HG03457 (cell line): ENCODE measurements around the gene MYT1.

Source experiments
- ATAC-seq: cut with Tn5 transposase; IDR thresholded peaks from one replicate; pipeline ENCODE4 v1.9.1; 2021; ENCODE audit warnings: moderate number of reproducible peaks; ENCODE audit not compliant: unreplicated experiment

MYT1 gene

DNA sequence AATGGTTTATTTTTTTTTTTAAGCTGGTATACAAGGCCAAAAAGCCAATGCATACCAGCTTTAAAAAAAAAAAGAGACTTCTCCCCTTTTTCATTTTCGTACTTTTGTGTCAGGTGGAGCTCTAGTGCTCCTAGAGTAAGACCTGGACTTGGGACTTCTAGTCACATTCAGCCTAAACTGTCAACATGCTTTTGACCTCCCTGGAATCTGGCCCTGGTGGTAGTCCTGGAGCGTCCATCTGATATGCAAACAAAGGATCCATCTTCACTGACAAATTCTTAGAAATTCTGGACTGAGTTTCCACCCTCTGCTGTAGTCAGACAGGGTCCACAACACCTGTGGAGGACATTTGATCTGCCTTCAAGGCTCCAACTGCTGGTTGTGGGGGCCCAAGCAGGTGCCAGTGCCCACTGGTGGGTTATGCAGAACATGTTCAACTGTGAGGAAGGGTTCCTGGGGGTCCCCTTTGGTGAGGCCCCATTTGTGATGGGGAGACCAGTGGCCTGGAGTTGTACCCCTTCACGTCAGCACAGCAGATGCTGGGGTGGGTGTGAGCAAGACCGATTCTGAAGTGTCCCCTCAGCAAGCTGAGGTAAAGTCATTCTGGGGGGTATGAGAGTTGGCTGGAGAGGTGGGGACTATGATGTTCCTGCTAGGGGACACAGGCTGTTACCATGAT lies 78.7 kb downstream of the MYT1 start:
- no peak for ATAC-seq

DNA sequence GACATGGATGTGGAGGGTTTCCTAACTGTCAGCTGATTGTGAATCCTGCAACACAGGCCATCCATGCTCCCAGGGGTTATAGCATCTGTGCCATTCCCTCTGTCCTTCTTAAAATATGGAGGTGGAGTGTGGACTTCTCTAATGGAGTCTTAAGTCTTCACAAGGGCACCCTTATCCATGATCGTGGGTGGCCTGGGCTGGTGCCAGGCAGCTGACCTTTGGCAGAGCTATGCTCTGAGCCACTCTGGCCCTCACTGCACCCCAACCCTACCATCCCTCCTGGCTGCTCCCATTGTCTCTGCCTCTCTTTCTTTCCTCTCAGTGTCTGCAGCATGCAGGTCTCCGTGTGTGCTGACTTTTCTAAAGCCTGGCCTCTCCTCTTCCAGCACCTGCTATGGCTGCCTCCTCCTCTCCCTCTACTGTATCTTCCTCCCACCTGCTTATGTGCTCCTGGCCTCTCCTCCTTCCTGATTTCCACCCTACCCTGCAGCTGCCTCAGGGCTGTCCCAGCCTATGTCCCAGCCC lies 80.1 kb downstream of the MYT1 start:
- no peak for ATAC-seq

DNA sequence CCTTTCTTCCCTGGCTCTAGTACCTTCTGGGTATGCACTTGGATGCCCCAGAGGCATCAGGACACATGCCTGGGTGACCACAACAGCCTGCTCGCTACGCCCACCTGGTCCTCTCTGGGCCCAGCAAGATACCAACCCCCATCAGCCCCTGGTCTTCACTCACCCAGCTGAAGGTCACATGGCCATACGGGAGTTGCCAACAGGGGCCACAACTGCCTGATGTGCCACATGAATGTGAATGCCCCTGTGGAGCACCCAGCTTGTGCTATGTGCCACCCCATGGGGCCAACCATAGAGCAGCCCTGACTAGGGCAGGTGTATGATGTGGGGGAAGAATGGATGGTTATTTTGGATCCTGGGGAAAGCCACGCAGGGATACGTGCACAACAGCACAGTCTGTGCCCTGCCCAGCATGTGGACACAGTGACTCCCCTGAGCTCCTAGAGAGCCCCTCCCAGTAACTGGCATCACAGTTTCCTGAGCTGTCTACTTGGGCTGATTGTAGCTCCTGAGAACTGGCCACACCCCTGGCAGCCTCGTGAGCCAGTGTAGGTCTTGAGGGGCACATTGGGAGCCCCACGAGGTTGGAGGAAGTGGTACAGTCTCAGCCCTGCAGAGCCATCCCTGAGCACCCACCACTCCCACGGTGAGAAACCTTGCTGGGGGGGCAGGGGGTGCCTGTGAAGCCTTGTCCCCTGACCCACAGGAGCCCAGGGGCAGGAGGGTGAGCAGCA lies 80.8 kb downstream of the MYT1 start:
- ATAC-seq = no peak

DNA sequence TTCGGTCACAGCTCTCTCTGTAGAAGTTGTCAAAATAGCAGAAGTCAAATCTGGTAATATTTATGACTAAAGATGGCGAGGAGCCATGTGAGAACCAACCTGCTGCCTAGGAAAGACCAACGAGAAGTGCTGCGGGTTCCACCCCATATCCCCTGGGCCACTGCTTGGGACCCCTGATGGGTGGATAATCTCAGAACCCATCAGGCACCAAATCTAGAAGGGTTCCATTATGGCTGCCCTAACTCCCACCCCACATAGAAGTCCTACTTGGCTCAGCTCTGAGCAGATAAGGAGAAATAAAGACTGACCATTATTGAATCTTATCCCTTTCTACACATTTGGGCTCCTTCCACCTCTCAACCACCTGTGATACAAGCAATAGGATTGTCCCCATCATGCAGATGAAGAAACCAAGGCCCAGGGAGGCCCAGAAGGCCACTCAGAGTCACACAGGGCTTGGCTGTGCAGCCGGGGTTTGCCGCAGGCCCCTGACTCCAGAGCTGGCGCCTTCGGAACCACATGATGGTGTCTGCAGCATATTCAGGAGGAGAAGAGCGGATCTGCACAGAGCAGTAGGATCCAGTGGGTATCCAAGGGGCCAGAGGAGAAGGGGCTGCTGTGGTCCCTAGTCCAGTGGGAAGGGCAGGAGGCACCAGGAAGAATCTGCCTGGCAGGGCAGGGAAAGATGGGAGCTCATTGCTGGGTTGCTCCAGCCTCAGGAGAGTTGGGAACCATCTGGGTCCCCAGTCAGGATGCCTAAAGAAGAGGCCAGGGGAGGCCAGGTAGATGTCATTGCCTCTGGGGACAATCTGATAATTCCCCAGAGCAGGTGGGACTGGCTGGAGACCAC lies 81.7 kb downstream of the MYT1 start:
- ATAC-seq = no peak

DNA sequence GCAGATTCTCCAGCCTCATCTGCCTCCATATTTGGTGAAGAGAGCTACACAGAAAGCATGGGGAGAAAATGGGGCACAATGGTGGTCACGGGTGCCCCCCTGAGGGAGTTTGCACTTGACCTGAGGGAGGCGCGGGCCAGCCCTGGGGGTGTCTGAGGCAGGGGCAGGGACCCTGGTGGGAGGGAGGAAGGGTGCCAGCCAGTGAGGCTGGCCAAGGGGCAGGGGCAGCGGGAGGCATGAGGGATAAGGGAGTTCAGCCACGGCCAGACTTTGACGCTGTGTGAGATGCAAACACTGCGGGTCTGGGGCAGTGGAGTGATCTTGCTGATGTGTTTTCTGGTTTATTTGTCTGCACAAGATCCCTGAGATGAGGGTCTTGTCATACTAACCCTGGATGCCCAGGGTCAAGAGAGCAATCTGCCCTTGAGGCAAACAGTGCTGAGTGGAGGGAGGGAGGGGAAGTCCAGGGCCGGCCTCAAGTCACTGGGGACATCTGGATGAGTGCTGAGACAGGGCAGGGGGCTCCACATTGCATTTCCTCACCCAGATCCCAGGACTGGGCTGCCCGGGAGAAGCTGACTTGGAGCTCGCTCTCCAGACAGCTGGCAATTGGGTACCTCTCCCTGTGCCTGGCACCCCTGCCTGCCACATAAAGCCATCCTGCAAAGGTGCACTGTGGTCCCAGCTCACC lies 82.5 kb downstream of the MYT1 start:
- ATAC-seq = no peak

DNA sequence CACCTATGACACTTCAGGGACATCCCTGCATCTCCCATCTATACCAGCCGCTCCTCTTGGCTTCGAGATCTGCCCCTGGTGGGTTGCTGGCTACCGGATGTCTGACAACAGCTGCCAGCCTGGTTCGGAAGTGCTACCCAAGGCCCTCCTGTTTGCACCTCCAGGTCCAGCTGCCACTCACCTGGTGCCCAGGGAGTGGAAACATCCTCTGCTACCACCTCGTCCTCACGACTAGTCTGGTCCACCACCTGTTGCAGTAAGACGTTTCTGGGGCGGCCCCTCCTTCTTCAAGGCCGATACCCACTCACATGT lies 83.0 kb downstream of the MYT1 start:
- ATAC-seq = no peak

DNA sequence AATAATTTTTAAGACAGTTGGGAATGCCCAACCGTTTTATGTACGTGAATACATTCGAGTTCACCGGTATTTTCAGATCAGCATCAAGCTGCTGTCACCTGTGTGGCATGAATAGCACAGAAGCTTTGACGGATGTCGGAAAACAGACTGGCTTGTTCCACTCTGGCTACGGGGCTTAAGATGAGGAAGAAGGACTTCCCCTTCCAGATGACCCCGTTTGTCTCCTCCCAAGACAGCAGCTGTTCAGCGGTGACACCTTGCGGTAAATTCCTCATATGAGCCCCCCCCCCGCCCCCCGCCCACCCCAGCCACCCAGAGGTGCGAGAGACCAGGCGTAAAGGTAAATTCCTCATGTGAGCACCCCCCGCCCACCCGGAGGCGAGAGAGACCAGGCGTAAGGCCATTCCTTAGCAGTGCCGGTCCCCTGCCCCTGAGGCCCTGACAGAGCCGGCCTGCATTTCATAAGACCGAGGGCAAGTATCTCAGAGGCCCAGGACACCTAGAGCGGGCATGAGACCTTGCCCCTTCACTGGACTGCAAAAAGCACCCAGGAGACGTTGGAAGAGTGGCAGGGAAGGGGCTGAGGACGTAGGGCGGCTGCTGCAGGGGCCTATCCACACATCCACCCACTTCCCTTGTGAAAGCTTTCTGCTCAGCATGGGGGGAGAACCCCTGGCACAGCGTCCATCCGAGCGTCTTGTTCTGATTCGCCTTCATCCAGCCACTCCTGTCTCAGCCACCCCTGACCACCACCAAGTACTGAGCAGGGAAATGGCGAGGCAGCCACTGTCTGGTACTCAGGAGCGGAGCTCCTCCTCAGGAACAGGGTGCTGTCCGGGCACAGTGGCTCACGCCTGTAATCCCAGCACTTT lies 84.0 kb downstream of the MYT1 start:
- ATAC-seq = no peak

DNA sequence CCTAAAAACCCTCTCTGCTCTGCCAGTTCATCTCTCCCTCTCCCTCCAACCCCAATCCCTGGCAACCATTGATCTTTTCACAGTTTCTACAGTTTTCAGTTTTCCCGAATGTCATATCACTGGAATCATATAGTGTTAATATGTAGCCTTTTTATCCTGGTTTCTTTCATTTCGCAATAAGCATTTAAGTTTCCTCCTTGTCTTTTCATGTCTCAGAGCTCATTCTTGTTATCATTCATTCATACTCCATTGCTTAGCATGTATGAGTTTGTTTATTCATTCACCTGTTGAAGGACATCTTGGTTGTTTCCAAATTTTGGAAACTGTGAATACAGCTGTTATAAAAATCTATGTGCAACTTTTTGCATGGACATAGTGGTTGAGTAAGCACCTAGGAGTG lies 85.8 kb downstream of the MYT1 start:
- ATAC-seq = no peak

DNA sequence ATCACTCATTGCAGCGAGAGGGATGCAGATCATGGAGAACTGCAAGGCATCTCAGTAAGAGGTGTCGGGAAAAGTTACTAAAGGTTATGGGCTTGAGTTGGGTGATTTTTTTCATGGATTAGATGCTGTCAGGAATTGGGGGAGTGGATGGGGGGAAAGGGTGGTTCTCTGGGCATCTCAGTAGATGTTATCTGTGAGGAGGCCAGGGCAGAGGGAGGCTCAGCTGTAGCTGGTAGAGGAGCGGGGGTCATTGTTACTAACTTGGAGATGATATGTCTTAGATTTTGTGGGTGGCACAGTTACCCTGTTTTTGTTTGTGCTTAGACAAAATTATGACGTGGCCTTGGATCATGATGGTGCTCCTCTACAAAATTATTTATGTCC lies 88.7 kb downstream of the MYT1 start:
- ATAC-seq = no peak

DNA sequence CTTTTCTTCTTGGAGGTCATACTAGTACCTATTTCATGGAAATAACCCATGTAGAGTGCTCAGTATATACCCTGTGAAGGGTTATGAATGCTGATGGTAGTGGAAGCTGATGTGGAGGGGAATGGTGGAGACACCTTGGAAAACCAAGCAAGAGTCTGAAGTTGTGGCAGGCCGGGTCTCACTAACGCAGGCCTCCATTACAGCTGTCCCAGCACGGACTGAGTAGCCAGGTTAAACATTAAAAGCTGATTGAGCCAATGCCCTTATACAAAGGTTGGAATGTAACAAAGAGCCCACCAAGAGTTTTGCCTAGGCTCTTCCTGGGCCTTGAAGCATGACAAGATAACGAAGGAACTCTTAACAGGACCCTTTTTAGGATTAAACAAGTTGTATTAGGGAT lies 89.2 kb downstream of the MYT1 start:
- no peak for ATAC-seq

DNA sequence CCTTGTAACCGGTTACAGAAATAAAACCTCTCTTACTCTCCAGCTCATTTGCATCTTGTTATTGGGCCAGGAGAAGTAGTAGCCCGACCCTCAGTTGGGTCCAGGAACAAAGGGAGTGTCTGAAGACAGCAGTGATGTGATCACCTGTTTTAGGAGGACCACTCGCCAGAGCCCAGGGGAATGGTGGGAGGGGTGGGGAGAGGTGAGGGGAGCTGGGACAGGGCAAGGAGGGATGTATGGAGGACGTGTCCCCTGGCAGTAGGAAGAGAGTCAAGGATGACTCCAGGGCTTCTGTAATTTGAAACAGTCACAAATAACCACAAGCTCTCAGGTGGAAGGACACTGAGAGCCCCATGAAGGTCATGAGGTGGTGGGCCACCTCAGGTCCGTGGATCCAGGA lies 89.9 kb downstream of the MYT1 start:
- no peak for ATAC-seq

DNA sequence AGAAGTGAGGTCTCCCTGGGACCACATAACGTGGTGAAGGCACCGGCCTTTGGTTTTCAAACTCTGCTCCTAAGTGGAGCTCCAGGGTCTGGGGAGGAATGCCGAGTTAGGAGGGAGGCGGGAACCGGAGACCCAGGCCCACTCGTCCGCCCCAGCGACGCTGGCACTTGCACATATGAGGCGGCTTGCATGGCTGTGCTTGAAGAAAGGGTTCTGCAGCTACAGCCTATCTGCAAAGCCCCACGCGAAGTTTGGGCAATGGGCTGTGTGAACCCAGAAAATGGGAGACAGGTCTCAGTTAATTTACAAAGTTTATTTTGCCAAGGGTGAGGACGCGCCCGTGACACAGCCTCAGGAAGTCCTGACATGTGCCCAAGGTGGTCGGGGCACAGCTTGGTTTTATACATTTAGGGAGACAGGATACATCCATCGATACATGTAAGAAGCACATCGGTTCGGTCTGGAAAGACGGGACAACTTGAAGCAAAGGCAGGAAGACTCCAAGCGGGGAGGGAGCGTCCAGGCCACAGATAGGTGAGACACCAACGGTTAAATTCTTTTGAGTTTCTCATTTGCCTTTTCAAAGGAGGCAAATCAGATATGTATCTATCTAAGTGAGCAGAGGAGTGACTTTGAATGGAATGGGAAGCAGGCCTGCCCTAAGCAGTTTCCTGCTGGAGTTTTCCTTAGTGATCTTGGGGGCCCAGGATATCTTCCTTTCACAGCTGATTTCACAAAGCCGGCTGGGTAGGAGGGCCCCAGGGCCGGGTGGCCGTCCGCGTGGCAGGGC lies 90.5 kb downstream of the MYT1 start:
- no peak for ATAC-seq

DNA sequence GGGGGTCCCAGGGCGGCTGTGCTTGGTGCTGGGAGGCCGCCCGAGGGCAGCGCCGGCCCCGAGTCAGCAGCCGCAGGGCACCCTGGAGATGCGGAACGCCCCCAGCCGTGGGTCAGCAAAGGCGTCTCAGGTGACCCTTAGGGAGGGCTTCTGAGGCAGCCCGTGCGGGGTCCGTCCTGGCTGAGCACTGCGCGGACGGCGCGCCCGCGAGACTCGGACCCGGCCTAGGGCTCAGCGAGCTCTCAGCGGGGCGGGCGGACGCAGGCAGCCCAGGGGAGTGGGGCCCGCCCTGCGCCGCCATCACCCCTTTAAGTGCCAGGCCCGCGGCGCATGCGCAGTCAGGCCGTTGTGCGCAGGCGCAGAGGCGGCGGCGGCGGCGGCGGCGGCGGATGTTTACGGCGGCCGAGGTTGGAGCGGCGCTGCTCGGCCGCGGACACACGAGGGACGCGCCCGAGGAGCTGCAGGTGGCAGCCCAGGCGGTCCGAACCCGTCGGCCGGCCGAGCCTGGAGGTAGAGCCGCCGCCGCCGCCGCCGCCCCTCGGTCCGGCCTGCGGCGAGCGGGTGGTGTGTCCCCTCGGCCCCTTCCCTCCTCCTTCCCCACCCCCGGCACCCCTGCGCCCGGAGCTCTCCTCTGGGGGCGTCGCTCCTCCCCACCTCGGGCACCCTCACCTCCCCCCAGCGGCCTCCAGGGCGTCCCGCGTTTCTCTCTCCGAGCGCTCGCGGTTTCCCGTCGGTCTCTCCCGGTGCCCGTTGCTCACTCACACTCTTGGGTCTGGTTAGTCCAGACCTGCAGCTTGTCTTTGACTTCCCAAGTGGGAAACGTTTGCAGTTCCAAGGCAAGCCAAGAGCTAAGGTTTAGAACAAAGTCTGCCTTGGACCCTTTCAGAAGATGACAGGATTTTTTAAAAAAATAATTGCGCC lies 91.4 kb downstream of the MYT1 start, which contains the start of gene PCMTD2:
TSS of gene PCMTD2 (plus strand) at position 388 of the 921 bp plus-strand sequence. CDS start 4,218 bp downstream, outside the sequence.
- peak; percentile 62 for ATAC-seq

DNA sequence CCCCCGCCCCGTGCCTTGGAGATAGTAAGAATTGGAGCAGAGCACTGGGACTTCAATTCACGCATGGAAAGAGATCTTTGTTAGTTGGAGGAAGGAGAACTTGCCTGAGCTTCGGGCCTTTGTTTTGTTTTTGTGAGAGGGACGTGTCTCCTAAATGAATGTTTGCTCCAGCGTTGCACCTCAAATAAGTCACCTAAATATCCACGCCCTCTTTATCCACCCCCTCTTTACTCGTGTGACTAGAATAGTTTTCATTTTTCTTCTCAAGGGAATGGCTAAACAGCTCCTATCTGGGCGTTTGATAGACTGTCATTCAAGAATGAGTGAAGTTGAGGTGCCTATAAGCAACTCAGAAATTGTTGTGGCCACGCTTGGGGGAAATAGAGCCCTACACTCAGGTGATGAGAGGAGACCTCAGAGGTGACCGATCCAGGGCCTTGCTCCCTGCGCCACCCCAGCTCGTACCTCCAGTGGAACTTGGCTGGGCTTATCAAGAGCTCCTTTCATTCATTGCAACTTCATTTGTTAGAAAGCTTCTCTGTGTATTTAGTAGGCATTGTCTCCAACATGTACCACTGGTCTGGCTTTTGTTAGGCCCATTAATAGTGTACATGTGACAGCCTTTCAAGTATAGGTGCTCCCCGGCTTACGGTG lies 92.2 kb downstream of the MYT1 start:
- ATAC-seq = no peak

DNA sequence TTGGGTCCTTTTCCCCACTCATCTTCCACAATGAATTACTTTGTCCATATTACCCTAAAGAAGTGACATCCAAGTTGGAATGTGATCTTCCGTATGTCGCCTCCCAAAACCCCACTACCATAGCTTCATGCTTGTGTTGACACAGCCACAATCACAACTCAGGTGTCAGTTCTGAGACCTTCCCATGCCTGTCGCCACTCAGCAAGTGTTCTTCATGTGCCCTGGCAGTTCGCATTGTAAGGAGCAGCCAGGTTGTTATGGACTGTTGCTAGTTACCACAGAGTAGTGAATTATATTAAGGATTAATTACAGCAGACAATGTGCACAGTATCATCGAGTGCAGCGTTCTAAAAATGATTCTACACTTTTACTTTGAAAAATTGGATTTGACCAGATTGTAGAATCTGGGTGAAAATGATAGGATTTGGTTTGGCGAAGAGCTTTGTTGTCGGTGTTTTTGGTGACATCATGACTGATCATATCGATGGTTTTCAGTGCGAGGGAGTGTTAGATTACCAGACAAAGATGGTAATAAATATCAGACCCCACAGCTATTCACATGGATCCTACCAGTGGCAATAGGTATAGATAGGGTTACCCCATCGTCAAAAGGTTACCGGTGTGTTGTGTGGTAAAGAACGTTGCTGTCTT lies 93.0 kb downstream of the MYT1 start:
- no peak for ATAC-seq

DNA sequence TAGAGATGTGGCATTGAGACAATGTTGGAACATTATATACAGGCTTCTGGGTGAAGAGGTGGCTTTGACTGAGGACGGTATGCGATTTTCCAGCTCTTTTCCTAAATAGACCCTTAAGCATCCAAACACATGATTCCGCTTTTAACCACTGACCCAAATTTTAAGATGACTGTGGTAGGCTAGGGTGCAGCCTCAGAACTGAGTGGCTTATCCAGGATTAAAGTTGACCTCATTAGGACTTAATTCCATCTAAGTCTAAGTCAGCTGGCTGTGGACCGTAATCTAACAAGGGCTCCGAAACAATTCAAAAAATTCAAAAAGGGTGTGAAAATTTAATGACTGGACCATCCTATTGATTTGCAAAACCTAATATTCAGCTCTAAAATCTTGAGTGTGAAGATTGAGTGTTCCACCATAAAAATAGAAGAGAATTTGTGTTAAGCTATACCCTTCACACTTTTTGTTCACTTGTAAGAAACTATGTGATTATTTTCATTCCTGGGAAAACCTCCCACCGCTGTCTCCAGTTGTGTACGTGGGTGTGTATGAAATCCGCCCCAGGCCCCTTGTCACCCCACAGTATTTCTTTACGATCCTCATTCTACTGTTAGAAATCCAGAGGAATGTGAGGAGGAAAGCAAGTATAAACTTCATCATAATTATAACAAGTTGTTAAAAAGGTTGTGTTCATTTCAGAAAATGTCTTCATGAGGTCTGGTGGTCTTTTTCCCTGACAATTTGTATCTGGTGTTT lies 94.0 kb downstream of the MYT1 start:
- ATAC-seq = no peak

DNA sequence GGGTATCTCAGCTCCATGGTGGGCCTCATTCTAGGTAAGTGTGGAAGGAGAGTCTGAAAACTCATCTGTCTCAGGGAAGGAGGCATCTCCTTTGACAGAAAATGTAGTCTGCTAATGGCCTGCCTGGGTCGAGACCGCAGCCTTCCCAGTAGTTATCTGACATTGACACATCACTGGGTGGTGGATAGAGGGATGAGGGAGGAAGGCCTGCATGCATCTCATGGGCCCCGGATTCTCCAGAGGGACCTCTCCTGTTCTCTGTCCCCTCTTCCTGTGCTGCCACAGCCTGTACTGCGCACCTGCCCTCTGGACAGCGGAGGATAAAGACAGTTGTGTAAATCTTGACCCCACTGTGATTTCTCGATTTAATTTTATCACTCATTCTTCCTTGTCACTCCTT lies 96.0 kb downstream of the MYT1 start:
- no peak for ATAC-seq
